ENCODE results near the gene STPG4.
A peak's percentile ranks its signal among the peaks of the same experiment; 100 is the strongest.

Gene STPG4

DNA sequence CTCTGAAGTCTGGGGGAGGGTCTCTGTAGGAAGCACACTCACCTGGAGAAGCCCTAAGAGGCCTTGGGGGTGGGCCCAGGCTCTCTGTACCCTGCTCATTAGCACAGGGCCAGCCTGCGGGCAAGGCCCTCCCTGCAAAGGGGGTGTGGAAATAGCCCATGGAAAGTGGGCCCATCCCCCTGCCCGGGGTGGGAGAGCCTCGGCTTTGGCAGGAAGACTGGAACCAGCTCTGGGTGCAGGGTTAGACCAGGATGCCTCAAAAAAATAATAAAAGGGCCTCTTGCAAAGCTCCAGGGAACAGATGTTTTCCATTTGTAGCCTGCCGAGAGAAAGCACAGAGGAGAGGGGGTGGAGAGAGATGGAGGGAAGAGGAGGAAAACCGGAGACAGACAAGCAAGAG lies 98.7 kb downstream of the STPG4 start:
- TF ChIP-seq, protein P1, sequence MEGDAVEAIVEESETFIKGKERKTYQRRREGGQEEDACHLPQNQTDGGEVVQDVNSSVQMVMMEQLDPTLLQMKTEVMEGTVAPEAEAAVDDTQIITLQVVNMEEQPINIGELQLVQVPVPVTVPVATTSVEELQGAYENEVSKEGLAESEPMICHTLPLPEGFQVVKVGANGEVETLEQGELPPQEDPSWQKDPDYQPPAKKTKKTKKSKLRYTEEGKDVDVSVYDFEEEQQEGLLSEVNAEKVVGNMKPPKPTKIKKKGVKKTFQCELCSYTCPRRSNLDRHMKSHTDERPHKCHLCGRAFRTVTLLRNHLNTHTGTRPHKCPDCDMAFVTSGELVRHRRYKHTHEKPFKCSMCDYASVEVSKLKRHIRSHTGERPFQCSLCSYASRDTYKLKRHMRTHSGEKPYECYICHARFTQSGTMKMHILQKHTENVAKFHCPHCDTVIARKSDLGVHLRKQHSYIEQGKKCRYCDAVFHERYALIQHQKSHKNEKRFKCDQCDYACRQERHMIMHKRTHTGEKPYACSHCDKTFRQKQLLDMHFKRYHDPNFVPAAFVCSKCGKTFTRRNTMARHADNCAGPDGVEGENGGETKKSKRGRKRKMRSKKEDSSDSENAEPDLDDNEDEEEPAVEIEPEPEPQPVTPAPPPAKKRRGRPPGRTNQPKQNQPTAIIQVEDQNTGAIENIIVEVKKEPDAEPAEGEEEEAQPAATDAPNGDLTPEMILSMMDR (IDR thresholded peaks at IDR 0.05; ENCODE audit: insufficient read depth, low read length, missing control alignments): no peak
- ChIA-PET POLR2A (interaction anchor here (0.5 to 2.6 kb wide), 6 partner anchors 9 to 99 kb away, joined by 3 to 26 read pairs (median 6); no protein-coding TSS in a partner anchor), CTCF (interaction anchor here (1.4 to 1.6 kb wide), 3 partner anchors 11 to 267 kb away, joined by 5 to 6 read pairs (median 5); no protein-coding TSS in a partner anchor)
- H3K4me3 ChIP-seq (ENCODE audit: low read depth, low read length): no peak overlapping the region
- peak; percentile 72 for DNase-seq (ENCODE audit: low read depth, low spot score)

DNA sequence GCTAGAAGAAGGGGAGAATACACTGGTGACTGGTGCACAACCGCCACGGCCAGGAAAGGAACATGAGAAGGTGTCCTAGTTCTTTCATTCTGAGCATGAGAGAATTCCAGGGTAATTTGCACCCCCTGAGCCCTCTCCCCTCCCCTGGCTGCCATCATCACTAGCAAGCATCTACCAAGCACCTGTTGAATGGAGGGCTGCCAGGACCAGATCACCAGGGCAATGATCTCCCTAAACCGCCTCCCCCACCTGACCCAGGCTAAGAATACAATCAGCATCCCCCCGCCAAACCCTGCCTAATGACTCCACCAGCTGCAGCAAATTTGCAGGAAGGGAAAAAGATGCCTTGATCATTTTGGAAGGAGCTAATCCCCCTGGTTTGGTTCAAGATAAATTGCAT lies 100.2 kb downstream of the STPG4 start:
- ChIA-PET CTCF (interaction anchor here (0.8 to 1.4 kb wide), 2 partner anchors 74 to 268 kb away, joined by 3 to 5 read pairs; no protein-coding TSS in a partner anchor), POLR2A (interaction anchor here (1.0 kb wide), 1 partner anchor 11 kb away, joined by 3 read pairs; no protein-coding TSS in a partner anchor)
- no peak for DNase-seq (ENCODE audit: low read depth, low spot score)
- TF ChIP-seq, protein P1 (IDR thresholded peaks at IDR 0.05; ENCODE audit: insufficient read depth, low read length, missing control alignments): no peak
- no peak overlapping the region for H3K4me3 ChIP-seq (ENCODE audit: low read depth, low read length)

DNA sequence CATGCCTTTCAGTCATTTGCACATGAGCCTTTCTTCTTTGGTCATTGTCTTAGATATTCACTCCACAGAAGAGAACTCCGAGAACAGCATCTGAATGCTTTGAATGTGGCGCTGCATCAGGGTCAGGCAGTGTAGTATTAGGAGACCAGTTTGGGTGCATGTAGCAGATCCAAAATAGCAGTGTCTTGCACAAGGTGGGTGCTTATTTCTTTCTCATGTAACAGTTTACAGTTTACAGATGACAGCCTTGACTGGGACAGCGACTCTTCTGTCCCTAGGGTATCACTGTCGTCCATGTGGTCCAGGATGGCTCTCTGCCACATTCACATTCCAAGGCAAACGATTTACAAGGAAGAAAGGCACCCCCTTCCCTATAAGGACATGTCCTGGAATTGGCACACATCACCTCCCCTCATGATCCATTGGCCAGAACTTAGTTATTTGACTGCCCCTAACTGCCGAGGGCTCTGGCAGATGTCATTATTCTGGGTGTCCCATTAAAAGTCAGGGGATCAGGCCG lies 101.0 kb downstream of the STPG4 start:
- no peak for DNase-seq (ENCODE audit: low read depth, low spot score)
- ChIA-PET CTCF (interaction anchor here (1.2 kb wide), 1 partner anchor 12 kb away, joined by 3 read pairs; no protein-coding TSS in a partner anchor), POLR2A (no interaction called here)
- no peak overlapping the region for H3K4me3 ChIP-seq (ENCODE audit: low read depth, low read length)
- TF ChIP-seq, protein P1 (IDR thresholded peaks at IDR 0.05; ENCODE audit: insufficient read depth, low read length, missing control alignments): no peak

DNA sequence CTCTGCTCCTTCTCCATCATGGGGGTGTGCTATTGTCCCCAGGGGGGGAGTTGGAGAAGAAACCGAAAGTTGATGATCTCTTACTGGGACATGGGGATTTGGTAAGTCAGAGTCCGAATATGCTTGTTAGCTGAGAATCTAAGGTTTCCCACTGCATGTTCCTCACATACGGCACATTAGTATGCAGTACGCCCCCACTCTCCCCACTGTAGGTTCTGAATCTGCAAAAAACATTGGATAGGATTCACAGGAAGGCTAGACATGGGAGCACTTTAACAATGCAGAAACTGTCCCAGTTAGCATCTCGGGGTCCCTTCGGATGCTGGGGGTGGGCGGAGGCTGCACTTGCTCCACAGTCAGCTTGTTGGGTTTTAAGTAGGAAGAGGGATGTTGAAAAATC lies 102.3 kb downstream of the STPG4 start:
- DNase-seq (ENCODE audit: low read depth, low spot score): no peak
- ChIA-PET CTCF (interaction anchor here (1.2 kb wide), 1 partner anchor 11 kb away, joined by 3 read pairs; no protein-coding TSS in a partner anchor), POLR2A (no interaction called here)
- no peak overlapping the region for H3K4me3 ChIP-seq (ENCODE audit: low read depth, low read length)
- TF ChIP-seq, protein P1 (IDR thresholded peaks at IDR 0.05; ENCODE audit: insufficient read depth, low read length, missing control alignments): no peak

DNA sequence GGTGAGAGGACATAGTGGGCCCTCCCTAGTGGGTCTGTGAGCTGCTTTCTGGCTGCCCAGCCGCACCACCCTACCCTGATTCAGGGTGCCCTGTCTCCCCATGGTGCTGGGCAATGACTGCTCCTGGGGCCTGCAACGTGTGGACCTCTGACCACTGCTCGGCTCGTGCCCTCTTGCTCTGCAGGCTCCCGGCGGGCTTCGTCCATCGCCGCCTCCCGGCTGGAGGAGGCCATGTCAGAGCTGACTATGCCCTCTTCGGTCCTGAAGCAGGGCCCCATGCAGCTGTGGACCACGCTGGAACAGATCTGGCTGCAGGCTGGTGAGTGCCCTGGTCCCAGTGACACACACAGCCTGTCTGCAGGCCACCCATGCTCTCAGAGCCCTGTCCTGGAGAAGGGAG lies 103.5 kb downstream of the STPG4 start:
- CTCF ChIA-PET: no interaction called here
- POLR2A ChIA-PET: no interaction called here

DNA sequence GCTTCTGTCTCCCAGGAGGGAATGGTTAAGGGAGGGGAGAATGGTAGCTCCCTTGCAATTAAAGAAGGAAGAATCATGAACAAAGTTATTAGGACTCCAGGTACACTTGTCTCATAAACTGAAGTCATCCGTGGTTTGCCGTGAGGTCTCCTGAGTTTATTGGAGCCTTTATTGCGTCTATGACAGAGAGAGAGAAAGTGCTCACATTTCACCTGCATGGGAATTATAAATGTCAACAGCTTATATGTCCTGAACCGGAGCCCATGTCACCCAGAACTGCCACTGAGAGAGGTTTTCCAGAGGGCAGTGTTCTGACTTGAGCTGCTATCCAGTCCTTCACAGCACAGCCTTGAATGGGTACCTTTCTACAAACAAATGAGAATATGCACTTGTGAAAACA lies 104.3 kb downstream of the STPG4 start:
- TF ChIP-seq, protein P1 (IDR thresholded peaks at IDR 0.05; ENCODE audit: insufficient read depth, low read length, missing control alignments): no peak
- DNase-seq (ENCODE audit: low read depth, low spot score): no peak
- H3K4me3 ChIP-seq (ENCODE audit: low read depth, low read length): no peak overlapping the region
- ChIA-PET CTCF (interaction anchor here (0.7 kb wide), 1 partner anchor 16 kb away, joined by 3 read pairs; no protein-coding TSS in a partner anchor), POLR2A (no interaction called here)

More for the DNA sequence above, 103.5 kb downstream of the STPG4 start:
- TF ChIP-seq, protein P1 (IDR thresholded peaks at IDR 0.05; ENCODE audit: insufficient read depth, low read length, missing control alignments): no peak
- no peak overlapping the region for H3K4me3 ChIP-seq (ENCODE audit: low read depth, low read length)
- DNase-seq (ENCODE audit: low read depth, low spot score): no peak

Measured in AG04449 (cell line).